ENCODE data around the gene SAG. TPM values are rescaled to one million over a fixed set of nuclear protein-coding genes. Genes with fewer than 3 reads are reported as not detected.

Gene SAG
- total and polyA plus RNA-seq, 7 donors = not detected

DNA sequence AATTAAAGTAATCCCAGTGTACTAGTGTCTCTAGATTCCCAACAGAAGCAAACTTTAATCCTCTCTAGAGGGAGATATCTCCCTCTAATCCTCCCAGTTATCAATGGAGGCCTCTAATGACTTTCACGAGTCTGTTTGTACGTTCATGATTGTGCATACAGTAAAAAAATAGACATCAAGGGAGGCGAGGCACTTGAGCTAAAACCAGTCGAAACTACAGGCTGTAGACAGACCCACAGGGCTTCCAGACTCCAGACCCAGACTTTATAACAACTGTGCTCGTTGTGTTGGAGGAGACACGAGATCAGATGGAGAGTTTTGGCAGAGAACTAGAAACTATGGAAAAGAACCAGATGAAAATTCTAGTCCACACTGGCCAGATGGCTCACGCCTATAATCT, 53.7 kb downstream of the SAG start:
- Histone ChIP-seq H3K36me3 (peaks cover 0 to 6% (median 0%) of the 10 kb centered on the region in 4 donors), H3K4me3 (no peak overlapping the region), H3K9me3 (no peaks in the 10 kb centered on the region), H3K27ac (peak overlapping the region in 3 of 4 donors; percentile 52 to 68 (median 61)), H3K4me1 (peaks cover 0 to 54% (median 36%) of the 10 kb centered on the region in 4 donors), H3K27me3 (no peaks in the 10 kb centered on the region)
- intact Hi-C loops (cut with DNase I) = no loop called here
- TF ChIP-seq POLR2A (IDR thresholded peaks at IDR 0.05) = no peak
- TF ChIP-seq, protein P1, sequence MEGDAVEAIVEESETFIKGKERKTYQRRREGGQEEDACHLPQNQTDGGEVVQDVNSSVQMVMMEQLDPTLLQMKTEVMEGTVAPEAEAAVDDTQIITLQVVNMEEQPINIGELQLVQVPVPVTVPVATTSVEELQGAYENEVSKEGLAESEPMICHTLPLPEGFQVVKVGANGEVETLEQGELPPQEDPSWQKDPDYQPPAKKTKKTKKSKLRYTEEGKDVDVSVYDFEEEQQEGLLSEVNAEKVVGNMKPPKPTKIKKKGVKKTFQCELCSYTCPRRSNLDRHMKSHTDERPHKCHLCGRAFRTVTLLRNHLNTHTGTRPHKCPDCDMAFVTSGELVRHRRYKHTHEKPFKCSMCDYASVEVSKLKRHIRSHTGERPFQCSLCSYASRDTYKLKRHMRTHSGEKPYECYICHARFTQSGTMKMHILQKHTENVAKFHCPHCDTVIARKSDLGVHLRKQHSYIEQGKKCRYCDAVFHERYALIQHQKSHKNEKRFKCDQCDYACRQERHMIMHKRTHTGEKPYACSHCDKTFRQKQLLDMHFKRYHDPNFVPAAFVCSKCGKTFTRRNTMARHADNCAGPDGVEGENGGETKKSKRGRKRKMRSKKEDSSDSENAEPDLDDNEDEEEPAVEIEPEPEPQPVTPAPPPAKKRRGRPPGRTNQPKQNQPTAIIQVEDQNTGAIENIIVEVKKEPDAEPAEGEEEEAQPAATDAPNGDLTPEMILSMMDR (IDR thresholded peaks at IDR 0.05) = no peak
- no peak for TF ChIP-seq EP300 (IDR thresholded peaks at IDR 0.05)
- no peak for TF ChIP-seq POLR2AphosphoS5 (IDR thresholded peaks at IDR 0.05)
- WGBS, 2 donors = 86 to 87% methylated on average over 7 of the region's 7 CpGs
- no peak for DNase-seq

DNA sequence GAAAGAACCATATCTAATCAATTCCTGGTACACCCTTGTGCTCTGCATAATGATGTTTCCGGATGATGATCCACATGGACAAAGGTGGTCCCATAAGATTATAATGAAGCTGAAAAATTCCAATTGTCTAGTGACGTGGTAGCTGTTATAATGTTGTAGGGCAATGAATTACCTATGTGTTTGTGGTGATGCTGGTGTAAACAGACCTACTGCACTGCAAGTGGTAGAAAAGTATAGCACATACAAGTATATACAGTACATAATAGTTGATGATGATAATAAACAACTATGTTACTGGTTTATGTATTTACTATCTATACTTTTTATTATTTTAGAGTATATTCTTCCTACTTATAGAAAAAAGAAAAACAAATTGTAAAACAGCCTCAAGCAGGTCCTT, 55.1 kb downstream of the SAG start:
- no peak for DNase-seq
- Histone ChIP-seq H3K36me3 (peaks cover 0 to 6% (median 0%) of the 10 kb centered on the region in 4 donors), H3K27ac (no peak overlapping the region), H3K9me3 (no peaks in the 10 kb centered on the region), H3K4me3 (no peak overlapping the region), H3K4me1 (peaks cover 0 to 39% (median 25%) of the 10 kb centered on the region in 4 donors), H3K27me3 (no peaks in the 10 kb centered on the region)
- intact Hi-C loops (cut with DNase I) = no loop called here
- 78 to 94% methylated on average over 2 of the region's 2 CpGs for WGBS, 2 donors
- TF ChIP-seq POLR2AphosphoS5 (IDR thresholded peaks at IDR 0.05) (no peak), EP300 (IDR thresholded peaks at IDR 0.05) (no peak), POLR2A (IDR thresholded peaks at IDR 0.05) (no peak)
- TF ChIP-seq, protein P1 (IDR thresholded peaks at IDR 0.05) = no peak

DNA sequence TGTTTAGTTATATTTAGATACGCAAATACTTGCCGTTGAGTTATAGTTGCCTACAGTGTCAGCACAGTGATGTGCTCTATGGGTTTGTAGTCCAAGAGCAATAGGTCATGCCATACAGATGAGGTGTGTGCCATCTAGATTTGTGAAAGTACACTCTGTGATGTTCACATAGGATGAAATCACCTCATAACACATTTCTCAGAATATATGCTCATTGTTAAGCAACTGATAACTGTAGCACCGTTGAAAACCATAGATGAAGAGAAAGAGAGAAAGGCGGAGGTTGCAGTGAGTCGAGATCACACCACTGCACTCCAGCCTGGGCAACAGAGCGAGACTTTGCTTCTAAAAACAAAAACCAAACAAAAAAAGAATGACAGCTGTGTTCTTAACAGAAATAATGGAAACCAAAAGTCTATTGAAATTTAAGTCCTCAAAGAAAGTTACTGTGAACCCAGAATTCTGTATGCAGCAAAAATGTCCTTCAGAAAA, 56.2 kb downstream of the SAG start:
- DNase-seq = no peak
- no peak overlapping the region for H3K4me3 ChIP-seq
- peaks cover 0 to 6% (median 0%) of the 10 kb centered on the region in 4 donors for H3K36me3 ChIP-seq
- H3K27ac ChIP-seq = no peak overlapping the region
- intact Hi-C loops (cut with DNase I) = no loop called here
- no peaks in the 10 kb centered on the region for H3K9me3 ChIP-seq
- no peak for TF ChIP-seq EP300 (IDR thresholded peaks at IDR 0.05)
- no peak for TF ChIP-seq POLR2A (IDR thresholded peaks at IDR 0.05)
- TF ChIP-seq POLR2AphosphoS5 (IDR thresholded peaks at IDR 0.05) = no peak
- TF ChIP-seq, protein P1 (IDR thresholded peaks at IDR 0.05) = no peak
- H3K27me3 ChIP-seq = no peaks in the 10 kb centered on the region
- 82 to 94% methylated on average over 6 of the region's 6 CpGs for WGBS, 2 donors
- H3K4me1 ChIP-seq = peaks cover 0 to 33% (median 26%) of the 10 kb centered on the region in 4 donors

GRCh38 chr2:233365861-233366520, 58.4 kb downstream of the SAG start:
- no peak for DNase-seq
- Histone ChIP-seq H3K27me3 (no peaks in the 10 kb centered on the region), H3K4me3 (no peak overlapping the region), H3K27ac (no peak overlapping the region), H3K9me3 (no peaks in the 10 kb centered on the region), H3K4me1 (peaks cover 0 to 32% (median 27%) of the 10 kb centered on the region in 4 donors), H3K36me3 (peaks cover 0 to 6% (median 0%) of the 10 kb centered on the region in 4 donors)
- no peak for TF ChIP-seq POLR2AphosphoS5 (IDR thresholded peaks at IDR 0.05)
- TF ChIP-seq, protein P1 (IDR thresholded peaks at IDR 0.05) = no peak
- no peak for TF ChIP-seq EP300 (IDR thresholded peaks at IDR 0.05)
- TF ChIP-seq POLR2A (IDR thresholded peaks at IDR 0.05) = no peak
- WGBS, 2 donors = 87 to 95% methylated on average over 6 of the region's 6 CpGs
- intact Hi-C loops (cut with DNase I) = no loop called here
